GM12801 (cell line): ENCODE results near the gene NDRG2.

Experiments
- TF ChIP-seq, protein P1 (sequence below): IDR thresholded peaks from one replicate; pipeline ENCODE4 v1.5.1; 2011; ENCODE audit warnings: control low read depth; ENCODE audit not compliant: insufficient read length; ENCODE audit errors: extremely low read depth

Gene NDRG2

DNA sequence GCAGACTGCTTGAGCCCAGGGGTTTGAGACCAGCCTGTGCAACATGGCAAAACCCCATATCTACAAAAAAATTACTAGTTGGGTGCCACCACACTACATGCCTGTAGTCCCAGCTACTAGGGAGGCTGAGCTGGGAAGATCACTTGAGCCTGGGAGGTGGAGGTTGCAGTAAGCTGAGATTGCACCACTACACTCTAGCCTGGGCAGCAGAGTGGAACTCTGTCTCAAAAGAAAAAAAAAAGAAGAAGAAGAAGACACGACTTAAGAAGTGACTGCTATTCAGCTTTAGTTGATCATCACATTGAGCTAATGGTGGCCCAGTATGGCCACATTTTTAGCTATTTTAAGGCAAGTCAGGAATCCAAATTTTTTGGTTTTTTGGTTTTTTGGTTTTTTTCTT is 44.0 kb downstream of the NDRG2 start:
- TF ChIP-seq, protein P1, sequence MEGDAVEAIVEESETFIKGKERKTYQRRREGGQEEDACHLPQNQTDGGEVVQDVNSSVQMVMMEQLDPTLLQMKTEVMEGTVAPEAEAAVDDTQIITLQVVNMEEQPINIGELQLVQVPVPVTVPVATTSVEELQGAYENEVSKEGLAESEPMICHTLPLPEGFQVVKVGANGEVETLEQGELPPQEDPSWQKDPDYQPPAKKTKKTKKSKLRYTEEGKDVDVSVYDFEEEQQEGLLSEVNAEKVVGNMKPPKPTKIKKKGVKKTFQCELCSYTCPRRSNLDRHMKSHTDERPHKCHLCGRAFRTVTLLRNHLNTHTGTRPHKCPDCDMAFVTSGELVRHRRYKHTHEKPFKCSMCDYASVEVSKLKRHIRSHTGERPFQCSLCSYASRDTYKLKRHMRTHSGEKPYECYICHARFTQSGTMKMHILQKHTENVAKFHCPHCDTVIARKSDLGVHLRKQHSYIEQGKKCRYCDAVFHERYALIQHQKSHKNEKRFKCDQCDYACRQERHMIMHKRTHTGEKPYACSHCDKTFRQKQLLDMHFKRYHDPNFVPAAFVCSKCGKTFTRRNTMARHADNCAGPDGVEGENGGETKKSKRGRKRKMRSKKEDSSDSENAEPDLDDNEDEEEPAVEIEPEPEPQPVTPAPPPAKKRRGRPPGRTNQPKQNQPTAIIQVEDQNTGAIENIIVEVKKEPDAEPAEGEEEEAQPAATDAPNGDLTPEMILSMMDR, result no peak

DNA sequence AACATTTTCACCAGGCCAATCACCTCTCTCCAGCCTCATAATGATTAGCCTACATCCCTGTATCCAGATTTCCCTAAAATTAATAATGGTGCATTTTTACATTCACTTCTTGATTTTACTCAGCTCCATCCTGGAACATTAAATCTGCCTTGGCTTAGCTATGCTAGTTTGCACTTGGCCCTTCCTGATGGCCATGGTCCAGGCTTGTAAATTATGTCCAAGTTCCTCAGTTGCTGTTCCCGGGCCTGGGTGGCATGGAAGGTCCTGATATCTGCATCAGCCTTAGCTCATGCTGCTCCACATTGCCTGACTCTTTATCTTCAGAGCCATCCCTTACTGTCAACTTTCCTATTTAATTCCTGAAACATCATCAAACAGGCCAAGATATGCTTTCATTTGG is 46.2 kb downstream of the NDRG2 start:
- TF ChIP-seq, protein P1, result no peak

DNA sequence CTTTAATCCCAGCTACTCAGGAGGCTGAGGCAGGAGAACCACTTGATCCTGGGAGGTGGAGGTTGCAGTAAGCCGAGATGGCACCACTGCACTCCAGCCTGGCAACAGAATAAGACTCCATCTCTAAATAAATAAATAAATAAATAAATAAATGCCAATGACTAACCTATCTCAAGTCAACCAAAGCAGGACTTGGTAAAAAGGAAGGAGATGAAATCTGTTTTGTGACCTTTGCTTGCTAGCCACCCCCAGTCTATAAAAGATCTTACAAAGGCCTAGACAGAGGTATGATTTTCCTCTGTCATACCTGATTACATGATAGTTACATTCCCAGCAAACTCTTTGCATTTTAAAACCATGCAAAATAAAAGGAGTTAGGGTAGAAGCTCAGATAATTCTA is 48.6 kb downstream of the NDRG2 start:
- TF ChIP-seq, protein P1, result no peak

DNA sequence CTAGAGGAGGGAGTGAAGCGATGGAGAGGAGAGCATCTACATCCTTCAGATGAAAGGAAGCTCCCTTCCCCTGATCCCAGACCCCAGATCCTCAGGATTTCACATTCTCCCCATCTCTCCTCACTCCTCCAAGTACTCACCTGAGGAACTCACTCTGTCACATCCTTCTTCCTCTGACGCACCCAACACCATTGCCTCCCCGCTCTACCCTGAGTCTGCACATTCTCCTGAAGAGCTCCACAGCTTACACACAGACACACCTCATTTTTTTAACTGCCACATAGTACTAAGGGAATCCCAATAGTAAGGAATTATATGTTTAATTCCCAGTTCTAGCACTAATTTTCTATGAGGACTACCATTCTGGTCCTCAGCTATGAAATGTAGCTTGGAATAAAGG is 51.4 kb downstream of the NDRG2 start:
- TF ChIP-seq, protein P1, result no peak

DNA sequence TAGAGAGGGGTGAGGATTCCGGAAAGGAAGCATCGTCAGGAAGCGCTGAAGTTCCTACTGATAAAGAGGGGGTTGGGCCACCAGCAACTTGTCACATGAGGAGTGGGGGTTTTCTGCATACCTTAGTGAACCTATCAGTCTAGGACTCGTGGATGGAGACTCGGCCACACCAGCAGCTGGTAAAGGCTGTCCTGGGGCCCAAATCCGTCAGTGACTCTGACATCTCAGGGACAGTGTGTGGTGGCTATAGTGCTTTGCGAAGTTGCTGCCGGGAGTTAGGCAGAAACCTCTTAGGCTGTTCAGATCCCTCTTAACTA is 53.2 kb downstream of the NDRG2 start:
- TF ChIP-seq, protein P1, result no peak

DNA sequence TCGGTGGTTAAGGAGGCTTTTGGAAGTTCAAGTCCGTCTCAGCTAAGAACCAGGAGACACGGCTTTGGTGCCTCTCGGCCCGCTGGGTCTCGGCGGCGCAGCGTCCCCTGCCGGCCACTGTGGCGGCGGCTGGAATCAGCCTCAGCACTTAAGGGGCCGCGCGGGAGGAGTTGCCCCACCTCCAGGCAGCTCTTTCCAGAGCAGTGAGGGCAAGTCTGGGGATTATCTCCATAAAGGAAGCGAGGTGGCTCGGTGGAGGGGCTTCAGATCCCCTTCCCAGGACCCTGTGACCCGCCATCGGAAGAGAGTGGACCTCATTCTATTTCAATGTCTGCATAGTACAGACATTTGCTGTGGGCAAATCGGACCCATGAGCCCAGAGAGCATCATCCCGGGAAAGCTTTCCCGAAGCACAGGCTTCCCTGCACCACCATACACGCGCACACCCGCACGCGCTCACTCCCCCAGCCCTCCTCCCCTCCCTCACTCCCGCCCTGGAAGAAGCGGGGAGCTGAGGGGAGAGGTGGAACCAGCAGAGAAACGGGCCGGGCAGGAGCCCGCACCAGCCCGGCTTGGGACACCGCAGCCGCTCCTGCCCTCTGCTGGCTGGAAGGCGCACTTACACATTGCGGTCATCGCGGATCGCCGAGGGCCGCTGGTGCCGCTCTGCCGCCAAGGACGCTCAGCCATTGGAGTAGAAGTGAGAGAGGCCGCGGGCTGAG is 53.7 kb downstream of the NDRG2 start:
- TF ChIP-seq, protein P1, result no peak

DNA sequence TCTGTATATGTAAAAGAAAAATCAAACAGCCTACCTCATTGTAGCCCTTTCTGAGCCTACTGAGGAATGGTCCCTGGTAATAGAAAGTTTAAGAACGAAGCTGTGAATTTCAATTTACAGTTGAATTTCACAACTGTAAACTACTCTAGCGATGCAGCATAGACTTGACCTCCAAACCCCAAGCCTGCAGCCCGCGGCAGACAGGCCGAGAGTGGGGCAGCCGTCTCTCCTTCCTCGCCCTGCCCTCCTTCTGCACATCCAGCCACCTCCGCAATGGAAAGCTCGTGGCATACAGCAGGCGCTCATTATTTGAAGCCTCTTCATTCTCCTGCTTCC is 54.2 kb downstream of the NDRG2 start:
- TF ChIP-seq, protein P1, result no peak
